KMS-11 (cell line): Measurements from ENCODE around the gene LTBP2.

Experiments used
- H2AFZ ChIP-seq: fragments of 200-600 bp; sonication (generic); 2 replicates; pipeline ENCODE4 v1.6.1; 2016; ENCODE audit warnings: antibody characterized with exemption, mixed run types, low read depth
- H3K27ac ChIP-seq: fragments of 200-600 bp; sonication (generic); 2 replicates; pipeline ENCODE4 v1.6.1; 2016; ENCODE audit warnings: mild to moderate bottlenecking, mixed run types
- H3K27me3 ChIP-seq: fragments of 200-600 bp; sonication (generic); 2 replicates; pipeline ENCODE4 v1.6.1; 2017; ENCODE audit warnings: mild to moderate bottlenecking, low read depth, mixed run types, moderate library complexity; ENCODE audit not compliant: insufficient read depth
- H3K36me3 ChIP-seq: fragments of 200-600 bp; sonication (generic); 2 replicates; pipeline ENCODE4 v1.6.1; 2017; ENCODE audit warnings: mild to moderate bottlenecking, mixed run types; ENCODE audit not compliant: insufficient read depth
- H3K4me1 ChIP-seq: fragments of 200-600 bp; sonication (generic); 2 replicates; pipeline ENCODE4 v1.6.1; 2016; ENCODE audit warnings: mild to moderate bottlenecking, low read depth, mixed run types; ENCODE audit not compliant: poor library complexity, severe bottlenecking
- H3K4me2 ChIP-seq: fragments of 200-600 bp; sonication (generic); 2 replicates; pipeline ENCODE4 v1.7.0; 2016; ENCODE audit warnings: mild to moderate bottlenecking, mixed run types
- H3K4me3 ChIP-seq: fragments of 200-600 bp; sonication (generic); IDR thresholded peaks from 2 replicates; pipeline ENCODE4 v1.6.1; 2017; ENCODE audit warnings: low read depth, low read length, mixed read lengths; ENCODE audit not compliant: insufficient read depth
- H3K79me2 ChIP-seq: fragments of 200-600 bp; sonication (generic); 2 replicates; pipeline ENCODE4 v1.6.1; 2016; ENCODE audit warnings: low read depth, mixed run types; ENCODE audit not compliant: insufficient read depth
- H3K9ac ChIP-seq: fragments of 200-600 bp; sonication (generic); 2 replicates; pipeline ENCODE4 v1.6.1; 2016; ENCODE audit warnings: mild to moderate bottlenecking, mixed run types
- H4K20me1 ChIP-seq: fragments of 200-600 bp; sonication (generic); 2 replicates; pipeline ENCODE4 v1.6.1; 2016; ENCODE audit warnings: mild to moderate bottlenecking, mixed run types; ENCODE audit not compliant: insufficient read depth
- CTCF ChIP-seq: fragments of 200-600 bp; sonication (generic); conservative IDR thresholded peaks from 2 replicates; pipeline ENCODE4 v1.6.1; 2017; ENCODE audit warnings: low read depth, mild to moderate bottlenecking, antibody characterized with exemption, low read length, moderate library complexity, mixed read lengths

LTBP2 gene

GRCh38 chr14:74605531-74606223 is 6.4 kb downstream of the LTBP2 start:
- H3K4me2 ChIP-seq: no peak overlapping the region
- H3K27me3 ChIP-seq: no peaks in the 10 kb centered on the region
- H2AFZ ChIP-seq: no peak overlapping the region
- H3K4me1 ChIP-seq: no peaks in the 10 kb centered on the region
- no peak for TF ChIP-seq CTCF
- no peaks in the 10 kb centered on the region for H4K20me1 ChIP-seq
- no peak overlapping the region for H3K9ac ChIP-seq
- H3K4me3 ChIP-seq: no peak overlapping the region
- no peaks in the 10 kb centered on the region for H3K79me2 ChIP-seq
- no peak overlapping the region for H3K27ac ChIP-seq
- H3K36me3 ChIP-seq: no peaks in the 10 kb centered on the region

- Histone ChIP-seq H3K4me2 (no peak overlapping the region), H3K36me3 (no peaks in the 10 kb centered on the region), H3K4me3 (no peak overlapping the region), H3K27ac (no peak overlapping the region), H3K79me2 (no peaks in the 10 kb centered on the region), H2AFZ (no peak overlapping the region), H4K20me1 (no peaks in the 10 kb centered on the region), H3K9ac (no peak overlapping the region), H3K4me1 (no peaks in the 10 kb centered on the region), H3K27me3 (no peaks in the 10 kb centered on the region)
- no peak for TF ChIP-seq CTCF
Observed at GRCh38 chr14:74604911-74605310, 7.1 kb downstream of the LTBP2 start.

DNA sequence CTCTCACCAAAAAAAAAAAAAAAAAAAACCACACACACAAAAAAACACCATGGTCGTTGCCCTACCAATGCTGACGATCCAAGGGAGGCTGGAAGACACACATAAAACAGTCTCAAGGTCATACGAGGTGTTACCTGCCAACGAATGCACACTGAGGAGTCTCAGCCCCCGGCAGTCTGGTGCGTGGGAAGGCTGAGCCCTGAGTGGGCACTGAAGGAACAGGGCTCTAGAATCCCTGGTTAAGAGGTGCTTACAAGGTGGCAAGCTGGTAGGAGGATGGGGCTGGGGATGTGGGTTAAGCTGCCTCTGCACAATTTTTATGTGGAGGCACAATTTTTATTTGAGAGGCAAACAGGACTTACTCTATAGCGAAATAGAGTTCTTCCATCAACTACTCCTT is 7.9 kb downstream of the LTBP2 start:
- Histone ChIP-seq H3K4me1 (no peaks in the 10 kb centered on the region), H3K9ac (no peak overlapping the region), H3K79me2 (no peaks in the 10 kb centered on the region), H2AFZ (no peak overlapping the region), H3K27ac (no peak overlapping the region), H4K20me1 (no peaks in the 10 kb centered on the region), H3K36me3 (no peaks in the 10 kb centered on the region), H3K27me3 (no peaks in the 10 kb centered on the region), H3K4me3 (no peak overlapping the region), H3K4me2 (no peak overlapping the region)
- TF ChIP-seq CTCF: no peak

GRCh38 chr14:74601982-74602381 is 10.1 kb downstream of the LTBP2 start:
- no peaks in the 10 kb centered on the region for H3K27me3 ChIP-seq
- H3K36me3 ChIP-seq: no peaks in the 10 kb centered on the region
- H3K4me3 ChIP-seq: no peak overlapping the region
- no peak overlapping the region for H3K4me2 ChIP-seq
- H3K9ac ChIP-seq: no peak overlapping the region
- no peaks in the 10 kb centered on the region for H4K20me1 ChIP-seq
- H3K79me2 ChIP-seq: no peaks in the 10 kb centered on the region
- no peak overlapping the region for H2AFZ ChIP-seq
- no peak overlapping the region for H3K27ac ChIP-seq
- no peaks in the 10 kb centered on the region for H3K4me1 ChIP-seq
- TF ChIP-seq CTCF: no peak
